OCI-LY3 (cell line): ENCODE measurements around the gene DDX1.

Experiments used
- EZH2phosphoT487 ChIP-seq: fragments of 200-600 bp; shearing (Covaris generic); IDR thresholded peaks from 2 replicates; pipeline ENCODE4 v1.6.1; 2018; ENCODE audit warnings: antibody characterized with exemption, mixed run types, low read depth
- TF ChIP-seq, protein P1 (sequence below): fragments of 200-600, 300-600 bp; sonication (generic); IDR thresholded peaks from 2 replicates; pipeline ENCODE4 v1.5.1; 2014; ENCODE audit warnings: antibody characterized with exemption, low read length, low read depth

DNA sequence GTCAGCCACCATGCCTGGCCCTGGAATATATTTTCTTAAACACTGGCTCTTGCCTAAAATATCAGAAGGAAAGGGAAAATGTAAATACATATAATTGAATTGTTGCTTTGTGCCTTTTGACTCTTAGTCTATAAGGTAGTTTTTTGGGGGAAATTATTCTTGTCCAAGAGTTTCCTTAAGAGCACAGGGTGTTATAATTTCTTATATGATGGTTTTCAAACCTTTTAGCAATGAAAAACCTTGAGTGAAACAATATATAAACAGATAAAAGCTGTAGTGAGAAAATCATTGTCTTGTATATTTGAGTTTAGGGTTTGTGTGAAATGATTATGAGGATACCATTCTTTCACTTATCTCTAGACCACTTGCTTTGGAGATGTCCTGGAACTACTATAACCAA is 40.2 kb downstream of the DDX1 start:
- TF ChIP-seq, protein P1, sequence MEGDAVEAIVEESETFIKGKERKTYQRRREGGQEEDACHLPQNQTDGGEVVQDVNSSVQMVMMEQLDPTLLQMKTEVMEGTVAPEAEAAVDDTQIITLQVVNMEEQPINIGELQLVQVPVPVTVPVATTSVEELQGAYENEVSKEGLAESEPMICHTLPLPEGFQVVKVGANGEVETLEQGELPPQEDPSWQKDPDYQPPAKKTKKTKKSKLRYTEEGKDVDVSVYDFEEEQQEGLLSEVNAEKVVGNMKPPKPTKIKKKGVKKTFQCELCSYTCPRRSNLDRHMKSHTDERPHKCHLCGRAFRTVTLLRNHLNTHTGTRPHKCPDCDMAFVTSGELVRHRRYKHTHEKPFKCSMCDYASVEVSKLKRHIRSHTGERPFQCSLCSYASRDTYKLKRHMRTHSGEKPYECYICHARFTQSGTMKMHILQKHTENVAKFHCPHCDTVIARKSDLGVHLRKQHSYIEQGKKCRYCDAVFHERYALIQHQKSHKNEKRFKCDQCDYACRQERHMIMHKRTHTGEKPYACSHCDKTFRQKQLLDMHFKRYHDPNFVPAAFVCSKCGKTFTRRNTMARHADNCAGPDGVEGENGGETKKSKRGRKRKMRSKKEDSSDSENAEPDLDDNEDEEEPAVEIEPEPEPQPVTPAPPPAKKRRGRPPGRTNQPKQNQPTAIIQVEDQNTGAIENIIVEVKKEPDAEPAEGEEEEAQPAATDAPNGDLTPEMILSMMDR, result no peak
- TF ChIP-seq EZH2phosphoT487, result no peak
